Astrocyte of the spinal cord (primary cell): ENCODE results near the gene SPATA2.

Experiments used
- DNase-seq: peaks from one replicate; pipeline ENCODE4 v3.0.0; 2011; ENCODE audit warnings: low read depth, low spot score
- H3K4me3 ChIP-seq: 2 replicates; pipeline ENCODE4 v1.5.1; 2011; ENCODE audit warnings: low read depth, mild to moderate bottlenecking, low read length, moderate library complexity
- in situ Hi-C: cut with HindIII; loops from 2 replicates; pipeline ENCODE4 v1.10.0; 2017; ENCODE audit warnings: low sequenced_read_pairs
- TF ChIP-seq, protein P1 (sequence below): IDR thresholded peaks from 2 replicates; pipeline ENCODE4 v1.5.1; 2012; ENCODE audit warnings: low read depth, mild to moderate bottlenecking, low read length, inconsistent platforms

The SPATA2 gene

DNA sequence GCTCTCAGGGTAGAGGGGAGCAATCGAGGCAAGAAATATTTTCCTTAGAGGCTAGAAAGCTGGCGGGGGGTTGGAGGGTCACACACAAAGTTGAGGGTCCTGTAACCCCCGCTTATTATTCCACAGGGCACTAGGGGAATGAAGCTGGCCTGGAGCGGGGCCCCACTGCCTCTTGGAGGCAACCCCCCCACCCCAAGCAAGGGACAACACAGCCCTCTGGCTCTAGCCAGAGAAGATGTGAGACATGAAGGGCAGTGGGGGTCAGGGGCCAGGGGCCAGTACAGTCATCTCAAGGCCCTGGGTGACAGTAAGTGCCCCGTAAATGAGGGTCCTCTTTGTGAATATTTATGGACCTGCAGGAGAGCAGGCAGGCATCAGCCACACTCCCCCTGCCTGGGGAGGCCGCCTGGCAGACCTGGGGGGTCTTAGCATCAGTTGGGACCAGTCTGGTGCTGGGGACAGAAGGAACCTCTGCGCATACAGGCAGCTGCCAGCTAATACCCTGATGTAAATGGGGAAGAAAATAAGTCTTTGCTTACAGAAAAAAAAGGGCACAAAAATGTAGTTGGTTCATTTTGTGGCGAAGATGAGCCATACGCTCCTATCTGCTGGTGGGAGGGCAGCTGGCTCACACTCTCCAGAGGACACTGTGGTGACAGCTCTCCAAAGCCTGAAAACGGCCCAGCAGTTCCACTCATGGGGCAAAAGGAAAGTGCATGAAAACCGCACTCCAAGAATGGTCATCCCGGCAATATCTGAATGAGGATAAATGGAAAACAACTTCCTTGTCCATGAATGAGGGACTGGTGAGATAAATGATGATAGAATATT, 21.9 kb downstream of the SPATA2 start:
- DNase-seq: no peak
- no peak overlapping the region for H3K4me3 ChIP-seq
- TF ChIP-seq, protein P1, sequence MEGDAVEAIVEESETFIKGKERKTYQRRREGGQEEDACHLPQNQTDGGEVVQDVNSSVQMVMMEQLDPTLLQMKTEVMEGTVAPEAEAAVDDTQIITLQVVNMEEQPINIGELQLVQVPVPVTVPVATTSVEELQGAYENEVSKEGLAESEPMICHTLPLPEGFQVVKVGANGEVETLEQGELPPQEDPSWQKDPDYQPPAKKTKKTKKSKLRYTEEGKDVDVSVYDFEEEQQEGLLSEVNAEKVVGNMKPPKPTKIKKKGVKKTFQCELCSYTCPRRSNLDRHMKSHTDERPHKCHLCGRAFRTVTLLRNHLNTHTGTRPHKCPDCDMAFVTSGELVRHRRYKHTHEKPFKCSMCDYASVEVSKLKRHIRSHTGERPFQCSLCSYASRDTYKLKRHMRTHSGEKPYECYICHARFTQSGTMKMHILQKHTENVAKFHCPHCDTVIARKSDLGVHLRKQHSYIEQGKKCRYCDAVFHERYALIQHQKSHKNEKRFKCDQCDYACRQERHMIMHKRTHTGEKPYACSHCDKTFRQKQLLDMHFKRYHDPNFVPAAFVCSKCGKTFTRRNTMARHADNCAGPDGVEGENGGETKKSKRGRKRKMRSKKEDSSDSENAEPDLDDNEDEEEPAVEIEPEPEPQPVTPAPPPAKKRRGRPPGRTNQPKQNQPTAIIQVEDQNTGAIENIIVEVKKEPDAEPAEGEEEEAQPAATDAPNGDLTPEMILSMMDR: no peak
- in situ Hi-C loops: no loop called here

DNA sequence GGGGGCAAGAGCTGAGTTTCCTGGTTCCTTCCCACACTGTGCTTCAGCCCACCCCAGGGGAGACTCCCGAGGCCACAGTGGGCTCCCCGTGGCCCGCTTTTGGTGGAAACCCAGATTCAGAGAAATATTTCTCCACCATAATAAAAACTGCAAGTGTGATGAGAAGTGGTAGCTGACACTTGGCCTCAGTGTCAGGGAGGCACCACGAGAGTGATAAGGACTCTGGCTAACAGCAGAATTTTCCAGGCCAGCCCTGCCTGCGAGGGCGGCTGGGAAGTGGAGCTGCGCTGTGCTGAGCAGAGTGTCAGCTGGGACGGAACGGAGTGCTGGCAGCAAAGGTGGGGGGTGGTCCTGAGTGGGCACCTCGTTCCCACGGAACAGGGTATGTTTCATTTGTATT, 22.5 kb downstream of the SPATA2 start:
- DNase-seq: no peak
- no peak overlapping the region for H3K4me3 ChIP-seq
- TF ChIP-seq, protein P1: no peak
- in situ Hi-C loops: no loop called here

DNA sequence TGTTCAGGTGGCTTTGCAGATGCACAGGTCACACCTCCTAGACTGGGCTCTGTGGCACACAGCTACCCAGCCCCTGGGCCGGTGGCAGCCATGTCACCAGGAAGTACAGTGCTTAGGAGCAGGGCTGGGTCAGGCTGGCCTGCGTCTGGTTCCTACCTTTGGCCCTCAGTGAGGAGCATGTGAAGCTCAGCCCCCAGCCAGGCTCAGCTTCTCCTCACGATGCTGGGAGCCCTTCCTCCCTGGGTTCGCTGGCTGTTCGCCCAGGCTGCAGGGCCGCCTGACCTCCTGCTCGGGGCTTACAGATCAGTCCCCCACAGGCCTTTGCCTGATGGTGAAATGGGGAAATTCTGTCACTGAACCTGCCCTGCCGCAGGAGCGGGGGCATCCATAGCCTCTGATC, 23.1 kb downstream of the SPATA2 start:
- TF ChIP-seq, protein P1: no peak
- no peak for DNase-seq
- H3K4me3 ChIP-seq: no peak overlapping the region
- in situ Hi-C loops: no loop called here

DNA sequence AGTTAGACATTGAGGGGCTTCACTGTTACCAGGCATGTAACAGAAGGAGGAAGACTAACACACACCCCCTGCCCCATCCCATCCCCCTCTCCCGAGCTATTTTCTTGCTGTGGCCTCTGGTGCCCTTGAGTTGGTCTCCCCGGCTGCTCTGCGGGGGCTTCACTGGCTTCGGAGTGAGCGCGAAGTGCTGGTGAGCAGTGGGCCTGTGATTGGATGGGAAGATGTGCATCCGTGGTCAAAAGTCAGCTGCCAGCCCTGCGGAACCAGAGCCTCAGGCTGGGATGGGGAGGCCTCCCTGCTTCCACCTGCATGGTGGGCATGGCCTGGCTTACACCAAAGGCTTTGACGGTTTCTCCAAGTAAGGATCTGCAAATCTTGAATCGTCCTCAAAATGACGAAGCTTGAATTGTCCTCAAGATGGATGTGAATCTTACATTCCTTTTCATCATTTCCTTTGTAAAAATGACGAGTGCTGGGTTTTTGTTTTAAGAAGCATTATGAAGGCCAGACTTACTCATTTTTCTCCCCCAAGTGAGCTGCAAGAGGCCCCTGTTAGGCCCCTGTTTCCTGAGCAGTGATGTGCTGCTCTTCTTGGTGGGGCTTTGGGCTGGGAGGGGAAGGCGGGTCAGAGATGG, 23.7 kb downstream of the SPATA2 start:
- DNase-seq: no peak
- TF ChIP-seq, protein P1: no peak
- in situ Hi-C loops: no loop called here
- no peak overlapping the region for H3K4me3 ChIP-seq

DNA sequence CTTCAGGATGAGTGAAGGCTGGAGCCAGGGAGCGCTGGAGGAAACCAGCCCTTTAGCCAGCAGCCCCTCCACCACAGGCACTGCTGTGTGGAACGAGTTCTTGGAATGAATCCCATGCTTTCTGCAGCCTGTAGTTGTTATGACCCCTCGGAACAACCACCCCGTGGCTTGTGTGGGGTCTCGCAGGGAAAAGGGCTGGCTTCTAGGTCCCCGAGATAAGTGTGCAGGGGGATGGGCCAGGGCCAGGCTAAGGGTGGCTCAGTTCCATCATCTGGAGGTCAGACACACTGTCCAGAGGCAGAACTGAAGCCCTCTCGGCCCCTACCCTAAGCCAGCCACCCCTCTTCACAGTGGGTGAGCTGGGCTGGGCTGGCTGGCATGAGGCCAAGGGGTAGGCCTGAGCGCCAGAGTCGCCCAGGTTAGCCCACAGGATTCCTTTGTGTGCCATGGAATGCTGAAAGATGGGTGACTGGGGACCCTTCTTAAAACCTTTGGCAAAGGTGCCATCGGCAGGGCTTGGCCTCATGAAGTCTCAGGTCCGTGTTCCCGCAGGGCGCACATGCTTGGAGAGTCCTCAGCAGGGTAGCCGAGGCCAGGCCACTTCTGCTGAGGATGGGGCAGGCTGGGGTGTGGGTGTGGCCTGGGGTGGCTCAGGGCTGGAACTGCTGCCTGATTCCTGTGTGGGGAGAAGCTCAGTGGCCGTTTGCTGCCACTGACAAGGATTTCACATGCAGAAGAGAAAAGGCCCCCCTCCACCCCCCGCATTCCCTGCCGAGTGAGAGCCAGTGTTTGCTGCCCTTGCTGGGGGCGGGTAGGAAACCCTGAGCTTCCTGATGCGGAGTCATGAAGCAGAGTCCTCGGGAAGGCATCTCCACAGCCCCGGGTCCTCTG, 24.6 kb downstream of the SPATA2 start:
- DNase-seq: peak; percentile 27

DNA sequence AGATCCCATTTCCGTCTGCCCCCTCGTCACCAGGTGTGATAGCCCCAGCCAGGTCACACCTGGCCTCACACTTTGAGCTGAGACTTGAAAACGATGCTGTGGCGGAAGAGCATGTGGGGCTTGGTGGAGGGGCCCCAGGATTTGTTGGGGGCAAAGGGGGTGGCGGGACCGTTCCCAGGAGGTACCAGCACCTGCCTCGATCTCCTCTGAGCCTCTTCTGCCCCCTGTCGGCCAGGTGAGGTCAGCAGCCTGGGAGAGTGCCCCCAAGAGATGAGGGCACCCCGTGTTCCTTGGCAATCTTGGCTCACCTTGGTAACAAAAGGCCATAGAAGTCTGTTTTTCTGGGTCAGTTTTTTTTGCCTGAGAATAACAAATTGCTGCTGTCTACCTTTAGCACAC, 25.4 kb downstream of the SPATA2 start:
- no peak overlapping the region for H3K4me3 ChIP-seq
- in situ Hi-C loops: no loop called here
- TF ChIP-seq, protein P1: no peak
- DNase-seq: no peak

More for the DNA sequence above, 24.6 kb downstream of the SPATA2 start:
- TF ChIP-seq, protein P1: no peak
- no peak overlapping the region for H3K4me3 ChIP-seq
- in situ Hi-C loops: no loop called here
